ENCODE results near the gene TTLL7. TPM values are rescaled to one million over a fixed set of nuclear protein-coding genes. Genes with fewer than 3 reads are reported as not detected.
A peak's percentile ranks its signal among the peaks of the same experiment; 100 is the strongest.

TTLL7 gene
- total RNA-seq, 4 donors from 2014 or later = 3.0 to 15.1 (median 4.4) TPM

DNA sequence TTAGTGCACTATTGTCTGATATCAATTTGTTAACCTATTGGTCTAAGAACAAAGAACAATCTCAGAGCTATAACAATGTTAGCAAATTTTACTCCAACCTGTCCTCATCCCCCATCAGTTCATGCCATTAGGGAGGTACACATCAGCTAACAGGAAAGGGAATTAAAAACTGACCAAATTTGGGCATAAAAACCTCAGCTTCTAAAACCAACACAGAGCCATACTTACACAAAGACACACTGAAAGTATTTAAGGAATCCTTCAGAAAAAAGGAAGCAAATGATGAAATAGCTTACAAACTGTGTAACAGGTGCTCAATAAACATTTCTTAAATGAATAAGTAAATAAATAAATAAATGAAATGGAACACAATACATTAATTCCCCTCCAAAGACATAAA, 89.2 kb downstream of the TTLL7 start:
- H3K36me3 ChIP-seq = no peaks in the 10 kb centered on the region
- no peaks in the 10 kb centered on the region for H3K9me3 ChIP-seq
- peaks cover 0 to 12% (median 0%) of the 10 kb centered on the region in 3 donors for H3K4me1 ChIP-seq
- DNase-seq = no peak
- H3K27ac ChIP-seq = no peak overlapping the region
- no peaks in the 10 kb centered on the region for H3K27me3 ChIP-seq
- H3K4me3 ChIP-seq = no peak overlapping the region
- intact Hi-C loops (cut with DNase I) = no loop called here
- TF ChIP-seq CTCF (IDR thresholded peaks at IDR 0.05) = no peak
- TF ChIP-seq POLR2A (IDR thresholded peaks at IDR 0.05) = no peak

DNA sequence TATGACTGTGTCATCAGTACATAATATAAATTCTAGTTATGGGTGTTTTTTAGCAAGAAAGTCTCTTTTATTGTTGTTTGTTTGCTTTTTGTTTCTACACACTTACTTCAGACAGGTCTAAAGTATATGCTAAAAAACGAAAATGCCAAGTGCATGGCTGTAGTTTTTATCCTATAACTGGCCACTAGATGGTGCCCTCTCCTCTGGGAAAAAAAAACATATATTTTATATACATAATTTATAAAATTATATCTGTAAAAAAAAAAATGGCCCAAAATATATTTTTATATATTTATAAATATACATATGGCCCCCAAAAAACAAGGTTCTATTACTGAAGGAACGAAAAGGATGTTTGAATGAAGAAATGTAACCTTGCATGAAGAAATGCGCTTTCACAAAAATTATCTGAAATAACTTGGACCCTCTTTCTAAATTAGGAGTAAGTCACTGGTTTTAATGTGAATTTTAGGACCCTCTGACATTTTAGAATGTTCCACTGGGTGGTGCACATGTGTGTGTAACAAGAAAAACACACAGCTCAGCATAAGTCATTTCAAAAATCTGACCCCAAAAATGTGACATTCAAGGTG, 93.5 kb downstream of the TTLL7 start:
- TF ChIP-seq POLR2A (IDR thresholded peaks at IDR 0.05) = no peak
- TF ChIP-seq CTCF (IDR thresholded peaks at IDR 0.05) = peak in 5 of 6 experiments; percentile 42 to 67 (median 50)
- Histone ChIP-seq H3K4me3 (no peak overlapping the region), H3K36me3 (no peaks in the 10 kb centered on the region), H3K9me3 (no peaks in the 10 kb centered on the region), H3K27me3 (no peaks in the 10 kb centered on the region), H3K27ac (no peak overlapping the region), H3K4me1 (peaks cover 0 to 4% (median 0%) of the 10 kb centered on the region in 3 donors)
- intact Hi-C loops (cut with DNase I) = no loop called here
- no peak for DNase-seq
- WGBS, 2 donors = 44% methylated on average over 3 of the region's 3 CpGs

DNA sequence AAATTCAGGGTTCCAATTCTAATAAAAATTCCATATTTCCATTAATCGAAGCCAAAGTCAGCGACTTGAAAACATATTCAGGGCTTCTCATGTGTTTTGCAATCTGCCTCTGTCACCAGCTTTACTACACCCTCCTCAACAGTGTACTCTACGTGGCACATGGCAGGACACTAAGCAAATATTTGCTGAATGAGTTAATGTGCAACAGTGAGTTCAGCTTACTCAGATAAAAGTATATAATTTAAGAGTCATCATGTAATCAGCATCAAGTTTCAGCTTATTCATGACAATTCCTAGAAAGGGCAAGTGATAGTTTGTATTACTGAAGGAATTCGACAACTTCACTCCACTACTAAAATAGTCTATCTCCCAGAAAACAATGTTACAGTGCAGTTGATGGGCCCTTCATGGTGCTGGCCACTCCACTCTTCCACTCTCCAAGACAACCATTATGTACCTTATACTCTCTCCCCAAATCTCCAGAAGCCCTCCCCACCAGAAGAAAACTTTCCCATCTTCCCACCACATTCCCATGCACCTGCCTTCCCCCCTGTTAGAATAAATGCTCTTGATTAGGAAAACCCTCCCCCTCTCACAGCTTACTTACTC, 97.3 kb downstream of the TTLL7 start:
- Histone ChIP-seq H3K9me3 (no peaks in the 10 kb centered on the region), H3K4me3 (no peak overlapping the region), H3K4me1 (no peaks in the 10 kb centered on the region), H3K27me3 (no peaks in the 10 kb centered on the region), H3K27ac (no peak overlapping the region), H3K36me3 (no peaks in the 10 kb centered on the region)
- intact Hi-C loops (cut with DNase I) = no loop called here
- WGBS, 2 donors = 51 to 65% methylated on average over 4 of the region's 4 CpGs
- TF ChIP-seq POLR2A (IDR thresholded peaks at IDR 0.05) = no peak
- TF ChIP-seq CTCF (IDR thresholded peaks at IDR 0.05) = no peak
- DNase-seq = no peak

GRCh38 chr1:83900524-83900923, 98.4 kb downstream of the TTLL7 start:
- Histone ChIP-seq H3K9me3 (no peaks in the 10 kb centered on the region), H3K4me1 (no peaks in the 10 kb centered on the region), H3K27ac (no peak overlapping the region), H3K27me3 (no peaks in the 10 kb centered on the region), H3K36me3 (no peaks in the 10 kb centered on the region), H3K4me3 (no peak overlapping the region)
- DNase-seq = no peak
- intact Hi-C loops (cut with DNase I) = no loop called here
- WGBS, 2 donors = 32 to 43% methylated on average over 3 of the region's 3 CpGs
- TF ChIP-seq POLR2A (IDR thresholded peaks at IDR 0.05) (no peak), CTCF (IDR thresholded peaks at IDR 0.05) (no peak)

DNA sequence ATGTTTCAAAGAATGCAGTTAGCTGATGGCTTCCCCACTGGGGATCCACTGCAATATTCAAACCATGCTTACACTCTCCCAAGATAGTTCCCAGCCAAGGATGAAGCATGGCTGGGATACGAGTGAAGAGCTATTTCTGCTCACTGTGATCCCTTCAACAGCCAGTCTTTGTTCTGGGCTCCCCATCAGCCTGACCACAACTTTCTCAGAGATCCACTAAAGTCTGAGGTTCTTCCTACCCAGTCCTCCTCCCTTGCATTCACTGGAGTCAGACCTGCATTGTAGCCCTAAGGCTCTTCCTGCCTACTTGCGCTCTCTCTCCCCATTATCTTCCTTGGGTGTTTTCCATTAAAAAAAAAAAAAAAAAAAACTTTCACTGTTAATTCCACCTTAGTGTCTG, 101.4 kb downstream of the TTLL7 start:
- Histone ChIP-seq H3K4me3 (no peak overlapping the region), H3K27me3 (no peaks in the 10 kb centered on the region), H3K36me3 (no peaks in the 10 kb centered on the region), H3K4me1 (no peaks in the 10 kb centered on the region), H3K9me3 (no peaks in the 10 kb centered on the region), H3K27ac (no peak overlapping the region)
- intact Hi-C loops (cut with DNase I) = no loop called here
- 78 to 87% methylated on average over 2 of the region's 2 CpGs for WGBS, 2 donors
- TF ChIP-seq POLR2A (IDR thresholded peaks at IDR 0.05) (no peak), CTCF (IDR thresholded peaks at IDR 0.05) (no peak)
- no peak for DNase-seq

Measured in esophagus squamous epithelium (tissue), 5 donors.